HepG2 (cell line): ENCODE data around the gene ZAR1L. TPM values are rescaled to one million over a fixed set of nuclear protein-coding genes. Genes with fewer than 3 reads are reported as not detected.

Experiments used
- BRCA1 ChIP-seq: sonication (generic); formaldehyde crosslinking; IDR thresholded peaks from 2 replicates; pipeline ENCODE4 v1.4.0; 2020; ENCODE audit warnings: missing genetic modification reagents
- FOXK1 ChIP-seq: sonication (generic); formaldehyde crosslinking; IDR thresholded peaks from 2 replicates; pipeline ENCODE4 v1.4.0; 2020; ENCODE audit warnings: low read depth, missing genetic modification reagents, borderline replicate concordance
- GATAD1 ChIP-seq: IDR thresholded peaks from 2 replicates; pipeline ENCODE4 v1.6.1; 2016; ENCODE audit warnings: missing genetic modification reagents, missing compliant biosample characterization
- HOXD1 ChIP-seq: sonication (generic); formaldehyde crosslinking; IDR thresholded peaks from 2 replicates; pipeline ENCODE4 v1.5.0; 2020; ENCODE audit warnings: missing genetic modification reagents
- MAFF ChIP-seq: IDR thresholded peaks from 2 replicates; pipeline ENCODE4 v1.6.1; 2011; ENCODE audit warnings: low read depth, low read length, improper control_type of control experiment
- POLR2A ChIP-seq, 2 experiments: IDR thresholded peaks; 2 replicates each; pipeline ENCODE4 v1.6.1; 2011; ENCODE audit warnings: low read depth in 2 of 2, low read length in 2 of 2, mild to moderate bottlenecking in 1 of 2, moderate library complexity in 1 of 2; ENCODE audit not compliant: insufficient read depth in 1 of 2
- RCOR2 ChIP-seq: IDR thresholded peaks from 2 replicates; pipeline ENCODE4 v1.6.1; 2016; ENCODE audit warnings: missing biosample characterization, missing genetic modification reagents
- TGIF2 ChIP-seq: IDR thresholded peaks from 2 replicates; pipeline ENCODE4 v1.6.1; 2016; ENCODE audit warnings: control low read depth, missing compliant biosample characterization
- TOPORS ChIP-seq: sonication (generic); formaldehyde crosslinking; IDR thresholded peaks from 2 replicates; pipeline ENCODE4 v1.8.0; 2023; ENCODE audit warnings: mild to moderate bottlenecking, missing genetic modification reagents
- YEATS4 ChIP-seq: sonication (generic); formaldehyde crosslinking; IDR thresholded peaks from 2 replicates; pipeline ENCODE4 v1.4.0; 2020; ENCODE audit warnings: missing genetic modification reagents, borderline replicate concordance
- ZFP36L1 ChIP-seq: sonication (generic); formaldehyde crosslinking; IDR thresholded peaks from 2 replicates; pipeline ENCODE4 v1.8.0; 2022; ENCODE audit warnings: mild to moderate bottlenecking, missing genetic modification reagents, moderate library complexity
- ZKSCAN1 ChIP-seq: fragments of 150-350 bp; IDR thresholded peaks from 2 replicates; pipeline ENCODE4 v1.6.1; 2014; ENCODE audit warnings: low read length
- ZNF329 ChIP-seq: sonication (generic); formaldehyde crosslinking; IDR thresholded peaks from 2 replicates; pipeline ENCODE4 v1.9.0; 2021; ENCODE audit warnings: low read depth, mild to moderate bottlenecking, missing genetic modification reagents
- ZNF570 ChIP-seq: sonication (generic); formaldehyde crosslinking; IDR thresholded peaks from 2 replicates; pipeline ENCODE4 v1.4.0; 2020; ENCODE audit warnings: mild to moderate bottlenecking, missing genetic modification reagents, borderline replicate concordance
- ZNF607 ChIP-seq: sonication (generic); formaldehyde crosslinking; IDR thresholded peaks from 2 replicates; pipeline ENCODE4 v1.5.1; 2020; ENCODE audit warnings: missing genetic modification reagents, mild to moderate bottlenecking, borderline replicate concordance
- ZNF616 ChIP-seq: sonication (generic); formaldehyde crosslinking; IDR thresholded peaks from 2 replicates; pipeline ENCODE4 v1.5.0; 2020; ENCODE audit warnings: low read depth, mild to moderate bottlenecking, missing genetic modification reagents
- ZNF644 ChIP-seq: IDR thresholded peaks from 2 replicates; pipeline ENCODE4 v1.6.1; 2016; ENCODE audit warnings: low read depth
- ZNF816 ChIP-seq: sonication (generic); formaldehyde crosslinking; IDR thresholded peaks from 2 replicates; pipeline ENCODE4 v1.8.0; 2022; ENCODE audit warnings: missing genetic modification reagents, mild to moderate bottlenecking, borderline replicate concordance
- polyA plus RNA-seq, 8 experiments: library from polyadenylated mRNA; depleted of rRNA in 3 of 8; stranded (reverse) in 7 of 8; unstranded in 1 of 8; fragments of >200 nt; fragmentation: Illumina TruSeq in 4 of 8; extraction: Trizol in 4 of 8; gene quantifications; 2 replicates each; pipeline versions ENCODE4 v1.2.1 to v1.2.3, GENCODE V29; 2011 to 2016; ENCODE audit warnings: low read depth in 4 of 8, missing spikeins in 1 of 8, mixed read lengths in 1 of 8; ENCODE audit not compliant: insufficient read depth in 1 of 8
- total RNA-seq, 5 experiments: library from RNA; depleted of rRNA; stranded (reverse); fragments of >200 nt; fragmentation: Illumina TruSeq; extraction: Trizol; gene quantifications; 2 replicates each; pipeline ENCODE4 v1.2.3, GENCODE V29; 2016; ENCODE audit warnings: low read depth in 1 of 5
- TF ChIP-seq, protein P1 (sequence below): sonication (generic); formaldehyde crosslinking; IDR thresholded peaks from 2 replicates; pipeline ENCODE4 v1.9.0; 2022; ENCODE audit warnings: missing genetic modification reagents, mild to moderate bottlenecking, borderline replicate concordance
- TF ChIP-seq, protein P2 (sequence below): sonication (generic); formaldehyde crosslinking; IDR thresholded peaks from 2 replicates; pipeline ENCODE4 v1.5.0; 2020; ENCODE audit warnings: mild to moderate bottlenecking, missing genetic modification reagents, borderline replicate concordance
- TF ChIP-seq, protein P3 (sequence below): IDR thresholded peaks from 2 replicates; pipeline ENCODE4 v1.6.1; 2018; ENCODE audit warnings: missing genetic modification reagents
- TF ChIP-seq, protein P4 (sequence below): sonication (generic); formaldehyde crosslinking; IDR thresholded peaks from 2 replicates; pipeline ENCODE4 v1.5.0; 2020; ENCODE audit warnings: missing genetic modification reagents, mild to moderate bottlenecking, borderline replicate concordance

ZAR1L gene
- total and polyA plus RNA-seq, 2 of the 13 experiments (the other 11 are each of a cell fraction or from before 2014, with no cell fraction given), result 0.09 TPM; not detected in 1

DNA sequence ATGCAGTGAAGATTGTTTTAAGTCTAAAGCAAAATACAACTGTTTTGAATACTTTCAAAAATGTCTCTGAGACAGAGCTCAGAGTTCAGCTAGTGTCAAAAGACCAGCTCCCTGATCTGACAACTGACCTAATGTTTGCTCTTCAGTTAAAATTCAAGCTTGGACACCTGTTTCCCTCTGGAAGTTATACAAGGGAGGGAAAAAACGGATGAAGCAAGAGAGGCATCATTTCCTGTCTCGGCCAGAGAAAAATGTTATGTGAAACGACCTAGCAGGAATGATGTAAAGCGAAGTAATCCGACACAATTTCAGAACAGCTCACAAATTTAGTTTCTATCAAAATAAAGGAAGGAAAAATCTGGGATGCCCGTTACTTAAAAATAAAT lies 59.4 kb downstream of the ZAR1L start (continued):
- TF ChIP-seq ZNF816 (CRISPR knock-in tag) (0 out of 2 replicates have a peak, but pooled peaks have one; percentile 87), ZNF616 (CRISPR knock-in tag) (no peak), ZNF570 (CRISPR knock-in tag) (no peak), GATAD1 (CRISPR knock-in tag) (peak; percentile 52), ZKSCAN1 (no peak), HOXD1 (0 out of 2 replicates have a peak, but pooled peaks have one; percentile 29), POLR2A (IDR thresholded peaks at IDR 0.05; ENCODE audit: insufficient read depth in 1 of 2, low read depth in 2 of 2, low read length in 2 of 2) (peak in 1 of 2 experiments; percentile 30; a peak in 1 of 4 replicates), RCOR2 (CRISPR knock-in tag) (0 out of 2 replicates have a peak, but pooled peaks have one; percentile 48), TGIF2 (peak; percentile 66; the same call in 1 of the 2 replicates), ZNF607 (CRISPR knock-in tag) (no peak), ZNF644 (CRISPR knock-in tag) (no peak), TOPORS (CRISPR knock-in tag) (no peak), ZNF329 (no peak), YEATS4 (CRISPR knock-in tag) (peak; percentile 58), MAFF (no peak), BRCA1 (CRISPR knock-in tag) (0 out of 2 replicates have a peak, but pooled peaks have one; percentile 53), ZFP36L1 (0 out of 2 replicates have a peak, but pooled peaks have one; percentile 33), FOXK1 (CRISPR knock-in tag) (peak; percentile 74; the same call in 1 of the 2 replicates)
- TF ChIP-seq, protein P1, sequence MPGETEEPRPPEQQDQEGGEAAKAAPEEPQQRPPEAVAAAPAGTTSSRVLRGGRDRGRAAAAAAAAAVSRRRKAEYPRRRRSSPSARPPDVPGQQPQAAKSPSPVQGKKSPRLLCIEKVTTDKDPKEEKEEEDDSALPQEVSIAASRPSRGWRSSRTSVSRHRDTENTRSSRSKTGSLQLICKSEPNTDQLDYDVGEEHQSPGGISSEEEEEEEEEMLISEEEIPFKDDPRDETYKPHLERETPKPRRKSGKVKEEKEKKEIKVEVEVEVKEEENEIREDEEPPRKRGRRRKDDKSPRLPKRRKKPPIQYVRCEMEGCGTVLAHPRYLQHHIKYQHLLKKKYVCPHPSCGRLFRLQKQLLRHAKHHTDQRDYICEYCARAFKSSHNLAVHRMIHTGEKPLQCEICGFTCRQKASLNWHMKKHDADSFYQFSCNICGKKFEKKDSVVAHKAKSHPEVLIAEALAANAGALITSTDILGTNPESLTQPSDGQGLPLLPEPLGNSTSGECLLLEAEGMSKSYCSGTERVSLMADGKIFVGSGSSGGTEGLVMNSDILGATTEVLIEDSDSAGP (CRISPR knock-in tag), result no peak
- TF ChIP-seq, protein P2, sequence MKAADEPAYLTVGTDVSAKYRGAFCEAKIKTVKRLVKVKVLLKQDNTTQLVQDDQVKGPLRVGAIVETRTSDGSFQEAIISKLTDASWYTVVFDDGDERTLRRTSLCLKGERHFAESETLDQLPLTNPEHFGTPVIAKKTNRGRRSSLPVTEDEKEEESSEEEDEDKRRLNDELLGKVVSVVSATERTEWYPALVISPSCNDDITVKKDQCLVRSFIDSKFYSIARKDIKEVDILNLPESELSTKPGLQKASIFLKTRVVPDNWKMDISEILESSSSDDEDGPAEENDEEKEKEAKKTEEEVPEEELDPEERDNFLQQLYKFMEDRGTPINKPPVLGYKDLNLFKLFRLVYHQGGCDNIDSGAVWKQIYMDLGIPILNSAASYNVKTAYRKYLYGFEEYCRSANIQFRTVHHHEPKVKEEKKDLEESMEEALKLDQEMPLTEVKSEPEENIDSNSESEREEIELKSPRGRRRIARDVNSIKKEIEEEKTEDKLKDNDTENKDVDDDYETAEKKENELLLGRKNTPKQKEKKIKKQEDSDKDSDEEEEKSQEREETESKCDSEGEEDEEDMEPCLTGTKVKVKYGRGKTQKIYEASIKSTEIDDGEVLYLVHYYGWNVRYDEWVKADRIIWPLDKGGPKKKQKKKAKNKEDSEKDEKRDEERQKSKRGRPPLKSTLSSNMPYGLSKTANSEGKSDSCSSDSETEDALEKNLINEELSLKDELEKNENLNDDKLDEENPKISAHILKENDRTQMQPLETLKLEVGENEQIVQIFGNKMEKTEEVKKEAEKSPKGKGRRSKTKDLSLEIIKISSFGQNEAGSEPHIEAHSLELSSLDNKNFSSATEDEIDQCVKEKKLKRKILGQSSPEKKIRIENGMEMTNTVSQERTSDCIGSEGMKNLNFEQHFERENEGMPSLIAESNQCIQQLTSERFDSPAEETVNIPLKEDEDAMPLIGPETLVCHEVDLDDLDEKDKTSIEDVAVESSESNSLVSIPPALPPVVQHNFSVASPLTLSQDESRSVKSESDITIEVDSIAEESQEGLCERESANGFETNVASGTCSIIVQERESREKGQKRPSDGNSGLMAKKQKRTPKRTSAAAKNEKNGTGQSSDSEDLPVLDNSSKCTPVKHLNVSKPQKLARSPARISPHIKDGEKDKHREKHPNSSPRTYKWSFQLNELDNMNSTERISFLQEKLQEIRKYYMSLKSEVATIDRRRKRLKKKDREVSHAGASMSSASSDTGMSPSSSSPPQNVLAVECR (CRISPR knock-in tag), result no peak; the same call in 1 of the 2 replicates
- TF ChIP-seq, protein P3, sequence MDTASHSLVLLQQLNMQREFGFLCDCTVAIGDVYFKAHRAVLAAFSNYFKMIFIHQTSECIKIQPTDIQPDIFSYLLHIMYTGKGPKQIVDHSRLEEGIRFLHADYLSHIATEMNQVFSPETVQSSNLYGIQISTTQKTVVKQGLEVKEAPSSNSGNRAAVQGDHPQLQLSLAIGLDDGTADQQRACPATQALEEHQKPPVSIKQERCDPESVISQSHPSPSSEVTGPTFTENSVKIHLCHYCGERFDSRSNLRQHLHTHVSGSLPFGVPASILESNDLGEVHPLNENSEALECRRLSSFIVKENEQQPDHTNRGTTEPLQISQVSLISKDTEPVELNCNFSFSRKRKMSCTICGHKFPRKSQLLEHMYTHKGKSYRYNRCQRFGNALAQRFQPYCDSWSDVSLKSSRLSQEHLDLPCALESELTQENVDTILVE (CRISPR knock-in tag), result peak; percentile 55; the same call in 1 of the 2 replicates
- TF ChIP-seq, protein P4, sequence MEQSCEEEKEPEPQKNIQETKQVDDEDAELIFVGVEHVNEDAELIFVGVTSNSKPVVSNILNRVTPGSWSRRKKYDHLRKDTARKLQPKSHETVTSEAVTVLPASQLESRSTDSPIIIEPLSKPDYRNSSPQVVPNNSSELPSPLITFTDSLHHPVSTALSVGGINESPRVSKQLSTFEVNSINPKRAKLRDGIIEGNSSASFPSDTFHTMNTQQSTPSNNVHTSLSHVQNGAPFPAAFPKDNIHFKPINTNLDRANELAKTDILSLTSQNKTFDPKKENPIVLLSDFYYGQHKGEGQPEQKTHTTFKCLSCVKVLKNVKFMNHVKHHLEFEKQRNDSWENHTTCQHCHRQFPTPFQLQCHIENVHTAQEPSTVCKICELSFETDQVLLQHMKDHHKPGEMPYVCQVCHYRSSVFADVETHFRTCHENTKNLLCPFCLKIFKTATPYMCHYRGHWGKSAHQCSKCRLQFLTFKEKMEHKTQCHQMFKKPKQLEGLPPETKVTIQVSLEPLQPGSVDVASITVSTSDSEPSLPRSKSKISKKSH (CRISPR knock-in tag), result no peak
